ENCODE measurements around the gene GFY. TPM values are rescaled to one million over a fixed set of nuclear protein-coding genes. Genes with fewer than 3 reads are reported as not detected.

The GFY gene
- total and polyA plus RNA-seq, 7 donors, result 0.33 TPM; not detected in 6

- no peak overlapping the region for H3K27ac ChIP-seq
- no peaks in the 10 kb centered on the region for H3K9me3 ChIP-seq
- peaks cover 0 to 50% (median 8%) of the 10 kb centered on the region in 3 donors for H3K27me3 ChIP-seq (ENCODE audit: insufficient read depth in 3 of 3, low read length in 2 of 3)
- TF ChIP-seq CTCF (IDR thresholded peaks at IDR 0.05), result no peak
- peaks cover under 1% of the 10 kb centered on the region for H3K4me1 ChIP-seq
- no peaks in the 10 kb centered on the region for H3K36me3 ChIP-seq (ENCODE audit: insufficient read depth in 1 of 2, low read depth in 1 of 2)
- intact Hi-C loops (cut with DNase I), result no loop called here
- 71 to 75% (median 74%) methylated on average over 2 of the region's 2 CpGs for WGBS, 3 donors
- DNase-seq, result no peak
- no peak for ATAC-seq
- H3K4me3 ChIP-seq, result no peak overlapping the region
Measured at GRCh38 chr19:49415810-49416200, 9.4 kb upstream of the GFY start.

- ATAC-seq (no peak), DNase-seq (no peak)
- peaks cover 0 to 61% (median 13%) of the 10 kb centered on the region in 3 donors for H3K27me3 ChIP-seq (ENCODE audit: insufficient read depth in 3 of 3, low read length in 2 of 3)
- no peaks in the 10 kb centered on the region for H3K36me3 ChIP-seq (ENCODE audit: insufficient read depth in 1 of 2, low read depth in 1 of 2)
- no peak overlapping the region for H3K27ac ChIP-seq
- peaks cover 9% of the 10 kb centered on the region for H3K4me1 ChIP-seq
- no peaks in the 10 kb centered on the region for H3K9me3 ChIP-seq
- intact Hi-C loops (cut with DNase I), result no loop called here
- TF ChIP-seq CTCF (IDR thresholded peaks at IDR 0.05), result no peak
- no peak overlapping the region for H3K4me3 ChIP-seq
- 46 to 60% (median 48%) methylated on average over 5 to 7 of the region's 7 CpGs for WGBS, 3 donors
Measured at GRCh38 chr19:49417088-49417487, 8.1 kb upstream of the GFY start.

GRCh38 chr19:49418511-49418910 lies 6.7 kb upstream of the GFY start:
- Histone ChIP-seq H3K27me3 (ENCODE audit: insufficient read depth in 3 of 3, low read length in 2 of 3) (peaks cover 0 to 75% (median 25%) of the 10 kb centered on the region in 3 donors), H3K9me3 (no peaks in the 10 kb centered on the region), H3K4me3 (no peak overlapping the region), H3K4me1 (peaks cover 18% of the 10 kb centered on the region), H3K27ac (no peak overlapping the region), H3K36me3 (ENCODE audit: insufficient read depth in 1 of 2, low read depth in 1 of 2) (no peaks in the 10 kb centered on the region)
- DNase-seq (no peak), ATAC-seq (no peak)
- WGBS, 3 donors, result 72 to 79% (median 75%) methylated on average over 5 of the region's 5 CpGs
- TF ChIP-seq CTCF (IDR thresholded peaks at IDR 0.05), result no peak
- intact Hi-C loops (cut with DNase I), result loop anchor here in 1 of 2 donors (2.0 kb wide), 1 partner anchor 24 kb away; no protein-coding TSS in a partner anchor

GRCh38 chr19:49419173-49419572 lies 6.0 kb upstream of the GFY start:
- H3K9me3 ChIP-seq, result no peaks in the 10 kb centered on the region
- no peak overlapping the region for H3K4me3 ChIP-seq
- 53 to 73% (median 66%) methylated on average over 2 of the region's 2 CpGs for WGBS, 3 donors
- ATAC-seq (no peak), DNase-seq (no peak)
- H3K4me1 ChIP-seq, result peaks cover 21% of the 10 kb centered on the region
- intact Hi-C loops (cut with DNase I), result loop anchor here in 1 of 2 donors (2.0 kb wide), 1 partner anchor 24 kb away; no protein-coding TSS in a partner anchor
- TF ChIP-seq CTCF (IDR thresholded peaks at IDR 0.05), result no peak
- no peaks in the 10 kb centered on the region for H3K36me3 ChIP-seq (ENCODE audit: insufficient read depth in 1 of 2, low read depth in 1 of 2)
- no peak overlapping the region for H3K27ac ChIP-seq
- H3K27me3 ChIP-seq (ENCODE audit: insufficient read depth in 3 of 3, low read length in 2 of 3), result peaks cover 0 to 82% (median 28%) of the 10 kb centered on the region in 3 donors

GRCh38 chr19:49420227-49420626 lies 5.0 kb upstream of the GFY start:
- Histone ChIP-seq H3K9me3 (no peaks in the 10 kb centered on the region), H3K36me3 (ENCODE audit: insufficient read depth in 1 of 2, low read depth in 1 of 2) (no peaks in the 10 kb centered on the region), H3K27ac (no peak overlapping the region), H3K27me3 (ENCODE audit: insufficient read depth in 3 of 3, low read length in 2 of 3) (peaks cover 0 to 92% (median 34%) of the 10 kb centered on the region in 3 donors), H3K4me1 (peaks cover 21% of the 10 kb centered on the region), H3K4me3 (no peak overlapping the region)
- no peak for DNase-seq
- intact Hi-C loops (cut with DNase I), result no loop called here
- ATAC-seq, result no peak
- TF ChIP-seq CTCF (IDR thresholded peaks at IDR 0.05), result no peak
- WGBS, 3 donors, result 76 to 90% (median 76%) methylated on average over 2 of the region's 2 CpGs
